Prostate gland (tissue), 2 donors: ENCODE measurements around the gene CRTC3.

Experiments used
- CTCF ChIP-seq, 4 experiments: fragments of 200-600 bp in 2 of 4; fragments of 450-650 bp in 2 of 4; sonication (generic) in 2 of 4; IDR thresholded peaks; 1 replicate in 3 of 4; 2 replicates in 1 of 4; pipeline ENCODE4 v1.5.1; 2016 to 2019; ENCODE audit warnings: antibody characterized with exemption in 4 of 4, mild to moderate bottlenecking in 2 of 4, moderate library complexity in 2 of 4
- POLR2A ChIP-seq: fragments of 450-650 bp; IDR thresholded peaks from one replicate; pipeline ENCODE4 v1.6.1; 2016; ENCODE audit warnings: antibody characterized with exemption, mild to moderate bottlenecking

GRCh38 chr15:90496791-90497190 is 32.9 kb upstream of the CRTC3 start:
- TF ChIP-seq CTCF (IDR thresholded peaks at IDR 0.05) (no peak), POLR2A (no peak)
